Thoracic aorta (tissue), 2 donors: ENCODE measurements around the gene DIP2C. TPM values are rescaled to one million over a fixed set of nuclear protein-coding genes. Genes with fewer than 3 reads are reported as not detected.
A peak's percentile ranks its signal among the peaks of the same experiment; 100 is the strongest.
"Not testable (repeated sequence)": the region's sequence is repeated elsewhere in the genome, so short reads cannot be mapped to it uniquely, and the experiment has no call there.

Source experiments
- ATAC-seq: fragments of 150-250 bp; one replicate; pipeline ENCODE4 v1.8.0; 2017; ENCODE audit warnings: low read depth; ENCODE audit not compliant: insufficient number of reproducible peaks, low FRiP score
- DNase-seq: peaks from one replicate; pipeline ENCODE4 v3.0.0-alpha.2; 2020; ENCODE audit warnings: low spot score
- H3K27ac ChIP-seq, 2 donors: fragments of 200-600 bp; sonication (generic); 1 replicate in 1 of 2; 2 replicates in 1 of 2; pipeline ENCODE4 v1.5.1; 2016; ENCODE audit warnings: mild to moderate bottlenecking in 2 of 2, moderate library complexity in 2 of 2
- H3K27me3 ChIP-seq: fragments of 200-600 bp; sonication (generic); replicated peaks from 2 replicates; pipeline ENCODE4 v1.6.0; 2016; ENCODE audit warnings: mild to moderate bottlenecking; ENCODE audit not compliant: insufficient read depth
- H3K36me3 ChIP-seq: fragments of 200-600 bp; sonication (generic); one replicate; pipeline ENCODE4 v1.5.1; 2016
- H3K4me1 ChIP-seq, 2 donors: fragments of 200-600 bp; sonication (generic); 1 replicate in 1 of 2; 2 replicates in 1 of 2; pipeline versions ENCODE4 v1.5.1 to v1.6.0; 2016; ENCODE audit warnings: low read depth in 2 of 2, mild to moderate bottlenecking in 1 of 2; ENCODE audit not compliant: control insufficient read depth in 1 of 2
- H3K4me3 ChIP-seq: fragments of 200-600 bp; sonication (generic); 2 replicates; pipeline ENCODE4 v1.5.1; 2016; ENCODE audit warnings: mild to moderate bottlenecking
- H3K9me3 ChIP-seq: fragments of 200-600 bp; sonication (generic); 2 replicates; pipeline ENCODE4 v1.5.1; 2016
- total RNA-seq, 2 donors: library from RNA; depleted of rRNA; stranded (reverse); fragments of >200 nt; gene quantifications; one replicate each; pipeline versions ENCODE4 v1.1.0 to v1.2.3, GENCODE V29; 2016
- TF ChIP-seq, protein P1 (sequence below): fragments of 200-600 bp; sonication (generic); IDR thresholded peaks from one replicate; pipeline ENCODE4 v1.5.1; 2019; ENCODE audit warnings: antibody characterized with exemption

The DIP2C gene
- total RNA-seq, 2 donors from 2014 or later, result 36.8 to 44.0 TPM

DNA sequence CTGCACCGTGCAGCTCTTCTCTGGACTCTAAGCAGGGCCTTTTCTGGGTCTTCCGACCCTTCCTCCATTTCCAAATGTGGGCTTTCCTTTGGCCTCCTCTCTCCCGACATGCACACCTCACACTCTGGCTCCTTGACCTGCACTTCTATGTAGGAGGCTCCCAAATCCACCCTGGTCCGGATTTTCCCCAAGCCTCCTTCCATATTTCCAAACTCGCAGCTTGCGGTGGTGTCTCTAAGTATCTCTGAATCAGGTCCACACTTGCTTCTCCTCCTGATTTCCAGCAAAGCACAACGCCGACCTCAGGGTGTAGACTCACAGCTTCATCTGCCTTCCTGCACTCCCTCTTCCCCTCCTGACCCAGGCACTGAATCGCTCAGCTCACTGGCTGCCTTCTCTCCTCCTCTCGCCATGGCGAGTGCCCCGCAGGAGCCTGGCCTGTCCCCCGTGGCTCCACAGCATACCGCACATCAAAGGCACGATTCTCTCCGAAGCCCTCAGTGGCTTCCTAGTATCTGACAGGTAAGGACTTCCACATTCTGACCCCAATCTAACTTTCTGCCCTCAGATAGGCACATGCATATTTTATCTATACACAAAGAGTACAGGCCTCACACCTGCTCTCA, 27.8 kb downstream of the DIP2C start:
- TF ChIP-seq, protein P1, sequence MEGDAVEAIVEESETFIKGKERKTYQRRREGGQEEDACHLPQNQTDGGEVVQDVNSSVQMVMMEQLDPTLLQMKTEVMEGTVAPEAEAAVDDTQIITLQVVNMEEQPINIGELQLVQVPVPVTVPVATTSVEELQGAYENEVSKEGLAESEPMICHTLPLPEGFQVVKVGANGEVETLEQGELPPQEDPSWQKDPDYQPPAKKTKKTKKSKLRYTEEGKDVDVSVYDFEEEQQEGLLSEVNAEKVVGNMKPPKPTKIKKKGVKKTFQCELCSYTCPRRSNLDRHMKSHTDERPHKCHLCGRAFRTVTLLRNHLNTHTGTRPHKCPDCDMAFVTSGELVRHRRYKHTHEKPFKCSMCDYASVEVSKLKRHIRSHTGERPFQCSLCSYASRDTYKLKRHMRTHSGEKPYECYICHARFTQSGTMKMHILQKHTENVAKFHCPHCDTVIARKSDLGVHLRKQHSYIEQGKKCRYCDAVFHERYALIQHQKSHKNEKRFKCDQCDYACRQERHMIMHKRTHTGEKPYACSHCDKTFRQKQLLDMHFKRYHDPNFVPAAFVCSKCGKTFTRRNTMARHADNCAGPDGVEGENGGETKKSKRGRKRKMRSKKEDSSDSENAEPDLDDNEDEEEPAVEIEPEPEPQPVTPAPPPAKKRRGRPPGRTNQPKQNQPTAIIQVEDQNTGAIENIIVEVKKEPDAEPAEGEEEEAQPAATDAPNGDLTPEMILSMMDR, result no peak
- ATAC-seq, result no peak
- Histone ChIP-seq H3K4me1 (peaks cover 34 to 56% of the 10 kb centered on the region in 2 donors), H3K9me3 (no peaks in the 10 kb centered on the region), H3K27ac (peak overlapping the region in 1 of 2 donors; percentile 31), H3K4me3 (no peak overlapping the region), H3K27me3 (no peaks in the 10 kb centered on the region), H3K36me3 (no peaks in the 10 kb centered on the region)
- DNase-seq, result no peak

DNA sequence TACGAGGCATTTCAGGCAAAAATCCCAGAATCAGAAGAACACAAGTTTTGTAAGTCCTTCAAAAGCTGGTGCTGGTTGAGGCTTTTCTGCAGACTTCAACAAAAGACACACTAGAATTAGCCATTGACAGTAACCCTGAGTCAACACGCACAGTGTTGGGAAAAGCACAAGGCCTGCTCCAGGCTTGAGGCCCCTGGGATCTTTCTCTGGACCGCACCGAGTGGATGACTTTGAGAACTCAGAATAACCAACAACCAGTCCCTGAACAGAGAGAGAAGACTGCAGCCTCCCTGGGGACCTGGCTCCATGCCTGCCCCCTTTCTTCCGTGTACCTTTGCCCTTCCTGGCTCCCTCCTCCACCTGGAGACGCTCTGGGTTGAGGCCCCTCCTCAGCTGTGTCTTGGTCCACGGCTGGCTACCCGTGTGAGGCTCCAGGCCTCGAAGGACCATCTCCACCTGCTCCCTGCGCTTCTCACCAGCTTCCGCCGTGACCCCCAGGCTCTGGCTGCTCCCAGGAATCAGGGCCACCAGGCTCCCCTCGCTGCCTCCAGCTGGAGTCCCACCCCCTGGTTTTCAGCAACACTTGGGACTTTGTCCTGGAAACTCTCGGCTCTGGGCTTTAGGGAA, 28.4 kb downstream of the DIP2C start:
- TF ChIP-seq, protein P1, result no peak
- no peak for DNase-seq
- H3K4me1 ChIP-seq, result peaks cover 34 to 50% of the 10 kb centered on the region in 2 donors
- H3K36me3 ChIP-seq, result no peaks in the 10 kb centered on the region
- no peaks in the 10 kb centered on the region for H3K27me3 ChIP-seq
- H3K4me3 ChIP-seq, result no peak overlapping the region
- H3K27ac ChIP-seq, result peak overlapping the region; percentile 31 to 59
- H3K9me3 ChIP-seq, result no peaks in the 10 kb centered on the region
- ATAC-seq, result no peak

DNA sequence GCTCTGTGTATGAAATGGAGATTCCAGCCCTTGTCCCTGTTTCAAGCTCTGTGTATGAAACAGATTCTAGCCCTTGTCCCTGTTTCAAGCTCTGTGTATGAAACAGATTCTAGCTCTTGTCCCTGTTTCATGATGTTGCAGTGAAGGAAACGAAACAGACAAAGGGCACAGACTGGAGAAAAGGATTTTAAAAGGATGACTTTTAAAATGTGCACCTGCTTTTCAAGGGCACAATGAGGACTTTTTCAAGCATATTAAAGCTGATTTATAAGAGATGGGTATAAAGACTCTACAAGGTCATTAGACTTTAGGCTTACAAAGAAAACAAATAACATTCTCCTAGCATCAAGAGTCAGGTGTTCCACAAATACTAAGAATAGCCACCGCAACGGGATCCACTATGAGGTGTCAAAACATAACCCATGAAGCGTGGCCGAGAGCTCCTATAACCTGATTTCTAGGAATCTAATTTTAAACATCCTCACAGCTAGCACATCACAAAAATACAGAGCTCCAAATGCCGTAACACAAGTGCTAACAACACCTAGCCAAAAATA, 29.0 kb downstream of the DIP2C start:
- Histone ChIP-seq H3K36me3 (no peaks in the 10 kb centered on the region), H3K4me3 (peak overlapping the region; percentile 45), H3K27me3 (no peaks in the 10 kb centered on the region), H3K4me1 (peaks cover 34 to 46% of the 10 kb centered on the region in 2 donors), H3K9me3 (no peaks in the 10 kb centered on the region), H3K27ac (peak overlapping the region in 1 of 2 donors; percentile 59)
- DNase-seq (no peak), ATAC-seq (no peak)
- TF ChIP-seq, protein P1, result no peak

DNA sequence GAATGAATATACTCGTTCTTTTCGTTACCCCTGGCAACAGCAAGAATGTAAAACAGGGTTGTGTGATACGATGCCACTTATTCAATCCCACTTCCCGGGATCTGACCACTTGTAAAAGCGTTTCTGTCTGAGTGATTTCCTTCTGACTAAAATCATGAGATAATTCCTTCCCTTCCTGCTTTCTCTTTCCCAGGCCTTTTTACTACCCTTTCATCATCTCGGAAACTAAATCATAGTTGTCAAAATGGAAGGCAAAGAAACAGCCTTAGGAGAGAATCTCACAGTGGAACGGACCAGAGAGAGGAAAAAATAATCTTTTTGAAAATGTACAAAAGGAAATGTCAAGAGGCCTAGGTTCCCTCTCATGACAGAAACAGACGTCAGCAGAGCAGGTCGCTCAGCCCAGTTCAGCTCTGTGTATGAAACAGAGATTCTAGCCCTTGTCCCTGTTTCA, 29.8 kb downstream of the DIP2C start:
- TF ChIP-seq, protein P1, result no peak
- Histone ChIP-seq H3K4me3 (peak overlapping the region; percentile 45), H3K27ac (peak overlapping the region in 1 of 2 donors; percentile 59), H3K4me1 (peaks cover 29 to 39% of the 10 kb centered on the region in 2 donors), H3K36me3 (no peaks in the 10 kb centered on the region), H3K9me3 (no peaks in the 10 kb centered on the region), H3K27me3 (no peaks in the 10 kb centered on the region)
- no peak for DNase-seq
- no peak for ATAC-seq

DNA sequence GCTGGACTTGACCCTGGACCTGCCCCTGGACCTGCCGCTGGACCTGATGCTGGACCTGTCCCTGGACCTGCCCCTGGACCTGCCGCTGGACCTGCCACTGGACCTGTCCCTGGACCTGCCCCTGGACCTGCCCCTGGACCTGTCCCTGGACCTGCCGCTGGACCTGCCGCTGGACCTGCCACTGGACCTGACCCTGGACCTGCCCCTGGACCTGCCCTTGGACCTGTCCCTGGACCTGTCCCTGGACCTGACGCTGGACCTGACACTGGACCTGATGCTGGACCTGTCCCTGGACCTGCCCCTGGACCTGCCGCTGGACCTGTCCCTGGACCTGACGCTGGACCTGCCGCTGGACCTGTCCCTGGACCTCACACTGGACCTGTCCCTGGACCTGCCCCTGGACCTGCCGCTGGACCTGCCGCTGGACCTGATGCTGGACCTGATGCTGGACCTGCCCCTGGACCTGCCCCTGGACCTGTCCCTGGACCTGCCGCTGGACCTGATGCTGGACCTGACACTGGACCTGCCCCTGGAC, 31.6 kb downstream of the DIP2C start:
- not testable (repeated sequence) for ATAC-seq, DNase-seq, H3K4me3 ChIP-seq, H3K9me3 ChIP-seq, H3K27me3 ChIP-seq, H3K36me3 ChIP-seq, H3K27ac ChIP-seq
- H3K4me1 ChIP-seq, result peaks cover 29 to 47% of the 10 kb centered on the region in 2 donors
